CD4-positive, alpha-beta T cell treated with Interleukin-21 for 1 hour (primary cell): ENCODE data around the gene ADGRG1.

Experiments used
- DNase-seq: peaks from one replicate; pipeline ENCODE4 v3.0.0-alpha.2; 2020

Gene ADGRG1

GRCh38 chr16:57637424-57637823 lies 9.0 kb downstream of the ADGRG1 start:
- no peak for DNase-seq

GRCh38 chr16:57637965-57638364 lies 9.5 kb downstream of the ADGRG1 start:
- DNase-seq, result no peak

GRCh38 chr16:57638381-57638780 lies 10.0 kb downstream of the ADGRG1 start:
- no peak for DNase-seq

DNA sequence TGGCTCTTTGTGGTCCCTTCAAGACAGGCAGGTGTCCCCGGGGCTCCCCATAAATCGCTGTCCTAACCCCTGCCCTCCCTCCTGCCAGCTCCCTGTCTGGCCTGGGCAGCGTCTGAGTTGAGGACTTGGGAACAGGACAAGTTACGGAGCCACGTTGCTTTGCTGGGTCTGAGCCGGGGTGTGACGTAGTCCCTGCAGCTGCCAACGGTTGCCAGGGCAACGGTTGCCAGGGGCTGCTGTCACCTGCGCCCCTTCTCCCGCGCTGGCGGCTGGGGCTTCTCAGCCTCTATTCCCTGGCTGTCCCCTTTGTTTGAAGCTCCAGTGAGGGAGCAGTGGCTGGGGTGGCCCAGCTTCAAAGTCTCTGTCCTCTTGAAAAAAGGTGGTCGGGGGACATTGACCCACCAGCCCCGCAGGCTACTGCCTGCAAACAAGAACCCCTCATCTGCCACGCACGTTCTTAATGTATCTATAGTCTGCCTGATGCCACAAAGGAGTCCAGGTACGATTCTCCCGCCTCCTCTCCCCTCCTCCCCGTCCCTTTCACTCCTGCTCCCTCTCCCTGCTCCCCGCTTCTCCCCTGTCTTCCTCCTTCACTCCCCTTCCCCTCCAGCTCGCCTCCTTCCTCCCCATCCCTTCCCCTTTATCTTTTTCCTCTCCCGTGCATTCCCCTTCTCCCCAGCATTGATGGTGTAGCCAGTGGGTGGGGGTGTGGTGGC lies 10.9 kb downstream of the ADGRG1 start:
- DNase-seq, result no peak

GRCh38 chr16:57640185-57640584 lies 11.8 kb downstream of the ADGRG1 start:
- DNase-seq, result no peak

DNA sequence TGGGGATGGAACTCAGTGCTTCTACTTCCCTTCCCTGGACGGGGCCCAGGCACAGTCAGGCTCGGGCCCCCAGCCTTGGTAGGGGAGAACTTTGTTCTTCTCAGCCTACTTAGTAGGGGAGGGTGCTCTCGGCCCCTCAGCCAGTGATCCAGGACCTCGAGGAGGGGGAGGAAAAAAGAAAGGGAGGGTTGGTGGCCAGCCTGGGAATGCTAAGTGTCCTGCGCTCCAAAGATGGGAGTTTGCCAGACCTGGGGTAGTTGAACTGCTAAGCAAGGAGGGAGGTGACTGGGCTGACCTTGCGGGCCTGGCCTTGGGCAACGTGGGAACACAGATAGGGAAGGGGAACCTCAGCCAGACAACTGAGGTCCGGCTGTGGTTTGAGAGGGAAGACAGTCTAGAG lies 12.2 kb downstream of the ADGRG1 start:
- DNase-seq, result no peak

- no peak for DNase-seq
Measured at GRCh38 chr16:57642160-57643135, 14.0 kb downstream of the ADGRG1 start.

DNA sequence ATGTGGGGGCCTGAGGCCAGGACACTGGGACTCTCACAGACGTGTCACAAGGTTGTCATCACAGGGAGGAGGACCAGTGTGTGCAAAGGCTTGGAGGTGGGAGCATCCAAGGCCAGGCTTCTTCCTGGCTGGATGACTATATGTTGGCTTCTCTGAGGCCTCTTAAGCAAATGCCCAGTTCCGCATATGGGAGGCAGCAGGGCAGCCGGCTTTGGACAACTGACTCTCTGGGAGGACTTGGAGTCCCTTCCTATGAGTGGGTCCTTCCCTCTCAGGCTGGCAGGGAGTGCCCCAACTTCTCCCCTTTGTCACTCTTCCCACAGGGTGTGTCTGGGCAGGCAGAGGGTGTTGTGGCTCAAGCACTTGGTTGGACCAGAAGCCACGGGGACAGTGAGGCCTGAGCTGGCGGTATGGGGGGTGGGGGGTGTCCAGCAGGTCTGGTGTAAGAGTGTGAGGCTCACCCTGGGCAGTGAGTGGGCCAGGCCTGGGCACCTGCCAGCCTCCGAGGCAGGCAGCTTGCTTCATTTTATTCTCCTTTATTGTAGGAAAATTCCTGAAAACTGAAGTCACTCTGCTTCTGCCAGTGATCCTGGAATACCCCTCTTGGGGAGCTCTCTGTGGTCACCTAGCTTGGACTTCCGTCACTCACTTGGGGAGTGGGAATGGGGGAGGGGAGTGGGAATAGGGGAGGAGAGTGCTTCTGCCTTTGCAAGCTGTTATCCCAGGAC lies 14.9 kb downstream of the ADGRG1 start:
- no peak for DNase-seq

- DNase-seq, result no peak
Measured at GRCh38 chr16:57643910-57644309, 15.5 kb downstream of the ADGRG1 start.

DNA sequence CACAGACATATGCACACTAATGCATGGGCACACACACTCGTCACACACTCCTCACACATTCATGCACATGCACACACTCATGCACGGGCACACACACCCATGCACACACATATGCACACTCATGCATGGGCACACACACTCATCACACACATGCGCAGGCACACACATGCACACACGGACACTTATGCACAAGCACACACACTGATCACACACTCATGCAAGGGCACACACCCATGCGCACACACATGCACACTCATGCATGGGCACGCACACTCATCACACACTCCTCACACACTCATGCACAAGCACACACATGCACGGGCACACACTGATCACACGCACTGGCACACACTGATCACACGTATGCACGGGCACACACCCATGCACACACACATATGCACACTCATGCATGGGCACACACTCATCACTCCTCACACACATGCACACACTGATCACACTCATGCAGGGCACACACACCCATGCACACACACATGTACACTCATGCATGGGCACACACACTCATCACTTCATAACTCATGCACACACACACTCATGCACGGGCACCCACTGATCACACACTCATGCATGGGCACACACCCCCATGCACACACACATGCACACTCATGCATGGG lies 16.1 kb downstream of the ADGRG1 start:
- DNase-seq, result no peak

GRCh38 chr16:57645169-57645568 lies 16.7 kb downstream of the ADGRG1 start:
- DNase-seq, result no peak

DNA sequence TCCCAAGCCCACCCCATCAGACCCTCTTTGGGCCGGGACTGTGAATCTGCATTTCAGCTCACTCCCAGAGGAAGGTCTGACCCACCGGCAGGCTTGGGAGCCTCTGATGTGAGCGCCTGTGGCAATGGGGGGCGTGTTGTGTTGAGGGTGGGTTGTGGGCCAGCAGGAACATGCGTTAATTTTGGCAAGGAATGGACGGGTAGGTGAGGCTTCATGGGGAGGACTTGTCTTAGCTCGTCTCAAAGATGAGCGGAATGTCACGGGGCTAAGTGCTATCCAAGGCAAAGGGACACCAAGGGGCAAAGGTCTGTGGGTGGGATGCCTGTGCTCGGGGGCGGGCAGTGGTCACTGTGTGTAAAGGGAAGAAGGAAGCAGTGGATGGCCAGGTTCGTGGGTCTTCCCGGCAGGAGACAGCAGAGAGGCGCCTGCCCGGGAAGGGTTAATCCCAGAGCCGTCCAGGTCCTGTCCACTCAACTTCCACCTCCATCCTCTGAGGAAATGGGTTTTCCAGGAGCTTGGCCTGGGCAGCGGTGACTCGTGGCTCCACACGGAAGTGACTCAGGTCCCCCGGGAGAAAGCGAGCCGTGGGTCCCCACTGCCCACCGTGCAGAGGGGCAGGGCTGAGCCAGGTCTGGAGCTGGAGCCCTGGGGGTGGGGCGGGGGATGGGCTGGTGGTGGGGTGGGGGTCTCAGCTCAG lies 17.4 kb downstream of the ADGRG1 start:
- DNase-seq, result no peak

GRCh38 chr16:57646388-57647039 lies 18.1 kb downstream of the ADGRG1 start:
- peak; percentile 54 for DNase-seq

DNA sequence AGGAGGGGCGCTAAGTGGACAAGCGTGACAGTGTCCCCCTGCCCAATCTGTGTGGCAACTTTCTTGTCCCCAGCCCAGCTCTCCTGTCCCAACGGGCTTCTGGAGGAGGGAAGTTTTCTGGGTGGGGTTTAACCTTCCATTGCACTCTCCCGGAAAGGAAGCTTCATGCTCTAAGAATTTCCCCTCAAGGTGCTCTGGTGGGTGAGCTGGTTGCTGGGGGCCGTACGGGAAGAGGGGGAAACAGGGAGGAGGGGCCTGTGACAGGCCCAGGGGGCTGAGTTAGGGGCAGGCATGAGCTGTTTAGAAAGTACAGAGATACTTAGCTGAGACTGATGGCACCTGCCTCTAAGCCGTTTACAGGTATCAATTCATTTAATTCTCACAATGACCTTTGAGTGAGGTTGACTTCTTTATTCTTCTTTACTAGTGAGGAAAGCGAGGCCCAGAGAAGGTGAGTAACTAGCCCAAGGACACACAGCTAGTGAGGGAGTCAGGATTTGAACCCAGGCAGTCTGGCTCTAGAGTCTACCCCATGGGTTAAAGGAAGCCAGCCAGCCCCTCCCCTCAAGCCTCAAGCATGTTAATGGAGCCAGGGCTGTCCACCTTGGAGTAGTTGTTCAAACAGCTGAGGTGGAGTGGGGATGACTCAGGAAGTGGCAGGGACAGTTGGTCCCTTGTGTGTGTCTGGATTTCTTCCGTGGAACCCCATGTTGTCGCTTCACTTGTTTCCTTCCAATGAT lies 18.9 kb downstream of the ADGRG1 start:
- no peak for DNase-seq

DNA sequence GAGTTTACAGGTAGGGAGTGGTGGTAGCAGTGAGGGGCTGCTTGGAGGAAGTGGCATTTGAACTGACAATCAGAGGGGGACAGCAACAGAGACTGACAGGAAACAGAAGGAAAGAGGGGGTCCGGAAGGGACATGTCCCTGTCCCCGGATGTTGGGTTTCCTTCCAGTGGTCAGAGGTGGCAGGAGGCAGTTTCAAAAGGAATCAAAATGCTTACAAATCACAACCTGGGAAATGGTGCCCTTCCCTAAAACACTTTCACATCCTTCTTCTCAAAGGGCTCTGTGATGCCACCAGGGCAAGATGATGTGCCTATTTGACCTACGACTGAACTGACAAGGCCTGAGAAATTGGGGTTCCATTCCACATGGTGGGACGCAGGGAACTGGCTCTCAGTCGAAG lies 19.7 kb downstream of the ADGRG1 start:
- DNase-seq, result peak; percentile 23

- peak; percentile 87 for DNase-seq
Measured at GRCh38 chr16:57648581-57649442, 20.4 kb downstream of the ADGRG1 start.

GRCh38 chr16:57649443-57649751 lies 21.0 kb downstream of the ADGRG1 start:
- no peak for DNase-seq

DNA sequence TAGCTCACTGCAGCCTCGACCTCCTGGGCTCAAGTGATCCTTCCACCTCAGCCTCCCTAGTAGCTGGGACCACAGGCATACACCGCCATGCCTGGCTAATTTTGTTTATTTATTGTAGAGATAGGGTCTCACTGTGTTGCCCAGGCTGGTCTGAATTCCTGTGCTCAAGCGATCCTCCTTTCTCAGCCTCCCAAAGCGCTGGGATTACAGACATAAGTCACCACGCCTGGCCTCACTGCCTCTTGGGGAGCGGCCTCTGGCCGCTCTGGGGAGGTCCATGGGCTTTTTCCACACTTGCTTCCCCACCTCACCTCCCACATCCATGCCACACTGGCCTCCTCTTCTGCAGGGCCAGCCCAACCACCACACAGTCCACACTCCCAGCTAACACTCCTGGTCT lies 21.4 kb downstream of the ADGRG1 start:
- DNase-seq, result no peak

GRCh38 chr16:57651344-57652333 lies 23.2 kb downstream of the ADGRG1 start:
- DNase-seq, result peak; percentile 51
